Measurements from ENCODE around the gene AOPEP.

The AOPEP gene

GRCh38 chr9:94779031-94779430, 52.5 kb downstream of the AOPEP start:
- Histone ChIP-seq H3K9me2 (replicated peaks; ENCODE audit: control insufficient read depth, low read length) (no peaks in the 10 kb centered on the region), H4K20me1 (ENCODE audit: control insufficient read depth, insufficient read depth, low read depth, low read length) (0 out of 2 replicates have a peak, but pooled peaks cover 4% of the 10 kb centered on the region), H3K4me3 (ENCODE audit: low read length) (no peak overlapping the region), H3F3A (ENCODE audit: control insufficient read depth, insufficient read depth) (no peaks in the 10 kb centered on the region), H3K27me3 (ENCODE audit: control insufficient read depth, low read length) (no peaks in the 10 kb centered on the region), H3K27ac (ENCODE audit: low read depth, low read length) (no peak overlapping the region), H3K36me3 (ENCODE audit: control insufficient read depth, low read length) (no peaks in the 10 kb centered on the region), H3K4me1 (ENCODE audit: control insufficient read depth, low read length) (no peaks in the 10 kb centered on the region), H3K79me2 (ENCODE audit: control insufficient read depth, low read length) (no peaks in the 10 kb centered on the region), H3K4me2 (ENCODE audit: low read length) (no peak overlapping the region), H3K9me3 (ENCODE audit: control insufficient read depth, insufficient read depth, low read length) (no peaks in the 10 kb centered on the region)
- no peak for TF ChIP-seq EZH2phosphoT487 (IDR thresholded peaks at IDR 0.05; ENCODE audit: borderline replicate concordance, low read length)
- TF ChIP-seq CTCF (IDR thresholded peaks at IDR 0.05; ENCODE audit: low read depth, low read length, poor library complexity, severe bottlenecking) = no peak

- H3K4me2 ChIP-seq (ENCODE audit: low read length) = no peak overlapping the region
- no peaks in the 10 kb centered on the region for H3F3A ChIP-seq (ENCODE audit: control insufficient read depth, insufficient read depth)
- no peaks in the 10 kb centered on the region for H3K27me3 ChIP-seq (ENCODE audit: control insufficient read depth, low read length)
These were observed 53.3 kb downstream of the AOPEP start for GRCh38 chr9:94779693-94780290.

GRCh38 chr9:94780516-94780950, 54.0 kb downstream of the AOPEP start:
- no peaks in the 10 kb centered on the region for H3K9me3 ChIP-seq (ENCODE audit: control insufficient read depth, insufficient read depth, low read length)
- H3K27ac ChIP-seq (ENCODE audit: low read depth, low read length) = no peak overlapping the region
- no peaks in the 10 kb centered on the region for H3K9me2 ChIP-seq (replicated peaks; ENCODE audit: control insufficient read depth, low read length)
- H3K36me3 ChIP-seq (ENCODE audit: control insufficient read depth, low read length) = no peaks in the 10 kb centered on the region
- H3F3A ChIP-seq (ENCODE audit: control insufficient read depth, insufficient read depth) = no peaks in the 10 kb centered on the region
- H3K79me2 ChIP-seq (ENCODE audit: control insufficient read depth, low read length) = no peaks in the 10 kb centered on the region
- H3K4me1 ChIP-seq (ENCODE audit: control insufficient read depth, low read length) = no peaks in the 10 kb centered on the region
- no peak for TF ChIP-seq CTCF (IDR thresholded peaks at IDR 0.05; ENCODE audit: low read depth, low read length, poor library complexity, severe bottlenecking)
- no peak for TF ChIP-seq EZH2phosphoT487 (IDR thresholded peaks at IDR 0.05; ENCODE audit: borderline replicate concordance, low read length)
- no peak overlapping the region for H3K4me2 ChIP-seq (ENCODE audit: low read length)
- H4K20me1 ChIP-seq (ENCODE audit: control insufficient read depth, insufficient read depth, low read depth, low read length) = 0 out of 2 replicates have a peak, but pooled peaks cover 4% of the 10 kb centered on the region
- no peak overlapping the region for H3K4me3 ChIP-seq (ENCODE audit: low read length)
- H3K27me3 ChIP-seq (ENCODE audit: control insufficient read depth, low read length) = no peaks in the 10 kb centered on the region

More at GRCh38 chr9:94779693-94780290, 53.3 kb downstream of the AOPEP start:
- no peak for TF ChIP-seq EZH2phosphoT487 (IDR thresholded peaks at IDR 0.05; ENCODE audit: borderline replicate concordance, low read length)
- TF ChIP-seq CTCF (IDR thresholded peaks at IDR 0.05; ENCODE audit: low read depth, low read length, poor library complexity, severe bottlenecking) = no peak
- H3K27ac ChIP-seq (ENCODE audit: low read depth, low read length) = no peak overlapping the region
- H3K79me2 ChIP-seq (ENCODE audit: control insufficient read depth, low read length) = no peaks in the 10 kb centered on the region
- H3K4me1 ChIP-seq (ENCODE audit: control insufficient read depth, low read length) = no peaks in the 10 kb centered on the region
- no peak overlapping the region for H3K4me3 ChIP-seq (ENCODE audit: low read length)
- H3K36me3 ChIP-seq (ENCODE audit: control insufficient read depth, low read length) = no peaks in the 10 kb centered on the region
- no peaks in the 10 kb centered on the region for H3K9me2 ChIP-seq (replicated peaks; ENCODE audit: control insufficient read depth, low read length)
- 0 out of 2 replicates have a peak, but pooled peaks cover 4% of the 10 kb centered on the region for H4K20me1 ChIP-seq (ENCODE audit: control insufficient read depth, insufficient read depth, low read depth, low read length)
- no peaks in the 10 kb centered on the region for H3K9me3 ChIP-seq (ENCODE audit: control insufficient read depth, insufficient read depth, low read length)

Data from DOHH2 (cell line).